Thymus (tissue), 11 donors: ENCODE results near the gene TXLNG. TPM values are rescaled to one million over a fixed set of nuclear protein-coding genes. Genes with fewer than 3 reads are reported as not detected.

ENCODE experiments used
- DNase-seq, 9 donors: peaks; one replicate each; pipeline ENCODE4 v3.0.0-alpha.2; 2013; ENCODE audit warnings: low spot score in 9 of 9, low read depth in 6 of 9, missing footprints in 1 of 9
- H3K27ac ChIP-seq, 2 donors: one replicate each; pipeline ENCODE4 v1.5.1; 2013; ENCODE audit warnings: control low read depth in 1 of 2, low read depth in 1 of 2, low read length in 1 of 2, mild to moderate bottlenecking in 1 of 2, moderate library complexity in 1 of 2
- H3K27me3 ChIP-seq, 2 donors: one replicate each; pipeline ENCODE4 v1.5.1; 2013; ENCODE audit warnings: low read length in 1 of 2; ENCODE audit not compliant: control insufficient read depth in 2 of 2, insufficient read depth in 1 of 2
- H3K36me3 ChIP-seq, 2 donors: one replicate each; pipeline ENCODE4 v1.5.1; 2013; ENCODE audit warnings: low read length in 1 of 2, mild to moderate bottlenecking in 1 of 2, moderate library complexity in 1 of 2; ENCODE audit not compliant: control insufficient read depth in 2 of 2, insufficient read depth in 2 of 2
- H3K4me1 ChIP-seq, 2 donors: one replicate each; pipeline ENCODE4 v1.5.1; 2013; ENCODE audit warnings: low read length in 2 of 2; ENCODE audit not compliant: control insufficient read depth in 2 of 2, insufficient read depth in 2 of 2
- H3K4me3 ChIP-seq, 2 donors: one replicate each; pipeline ENCODE4 v1.5.1; 2013; ENCODE audit warnings: low read length in 2 of 2, control low read depth in 1 of 2, mild to moderate bottlenecking in 1 of 2
- H3K9me3 ChIP-seq, 2 donors: one replicate each; pipeline ENCODE4 v1.5.1; 2013; ENCODE audit warnings: low read length in 1 of 2, mild to moderate bottlenecking in 1 of 2; ENCODE audit not compliant: control insufficient read depth in 2 of 2, insufficient read depth in 1 of 2
- WGBS: extraction: QIAGEN DNeasy Blood & Tissue Kit; methylation state at CpG from one replicate; pipeline ENCODE4 v1.1.7; 2013; 5-methylcytosine and 5-hydroxymethylcytosine counted together
- polyA plus RNA-seq: library from polyadenylated mRNA; stranded (reverse); fragments of 200-250 nt; gene quantifications from one replicate; pipeline ENCODE4 v1.2.3, GENCODE V29; 2013
- total RNA-seq: library from RNA; stranded (reverse); fragments of 120-200 nt; gene quantifications from one replicate; pipeline ENCODE4 v1.2.4, GENCODE V29; 2013
- donor health status: healthy.

The TXLNG gene
- total and polyA plus RNA-seq, 2 donors = 10.7 to 12.6 TPM

DNA sequence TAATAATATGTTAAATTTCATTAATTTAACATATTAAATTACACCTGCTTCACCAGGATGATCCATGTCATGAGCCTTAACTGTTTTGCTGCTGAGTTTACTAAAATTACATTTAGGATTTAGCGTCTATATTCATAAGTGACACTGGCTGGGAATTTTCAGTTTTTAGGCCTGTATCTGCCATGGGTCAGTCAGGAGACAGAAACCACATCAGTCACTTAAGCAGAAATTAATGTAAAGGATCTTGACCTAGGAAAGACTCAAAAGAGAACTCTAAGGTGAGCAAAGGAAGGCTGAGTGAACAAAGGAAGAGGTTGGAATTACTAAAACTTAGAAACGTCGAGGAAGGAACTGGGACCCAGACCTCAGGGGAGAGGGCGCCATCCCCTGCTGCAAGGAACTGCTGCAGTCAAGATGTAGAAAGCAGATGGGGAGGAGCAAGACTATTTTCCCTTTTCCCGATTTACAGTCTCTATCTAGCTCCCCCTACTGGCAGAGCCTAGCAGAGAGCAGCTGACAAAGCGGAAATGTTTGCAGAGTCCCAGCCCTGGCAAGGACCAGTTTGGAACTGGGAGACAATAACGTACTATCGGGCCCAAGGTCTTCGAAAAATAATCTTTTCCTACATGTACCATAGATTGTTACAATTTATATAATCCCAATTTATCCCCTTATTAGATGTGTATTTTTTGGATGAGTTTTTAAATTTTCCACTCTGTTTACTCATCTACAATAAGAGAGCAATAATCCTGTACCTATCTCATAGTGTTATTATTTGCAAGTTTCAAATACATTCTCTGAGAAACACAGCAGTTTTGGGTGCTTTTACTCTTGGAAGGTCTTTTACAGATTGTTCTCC is 106.5 kb downstream of the TXLNG start:
- DNase-seq = peak in 8 of 9 donors; percentile 34 to 88 (median 64)
- no peaks in the 10 kb centered on the region for H3K4me1 ChIP-seq
- H3K9me3 ChIP-seq = no peaks in the 10 kb centered on the region

More for the DNA sequence above, 106.5 kb downstream of the TXLNG start:
- Histone ChIP-seq H3K36me3 (no peaks in the 10 kb centered on the region), H3K27ac (no peak overlapping the region), H3K4me3 (no peak overlapping the region), H3K27me3 (peaks cover 0 to 7% of the 10 kb centered on the region in 2 donors)
- WGBS = 13% methylated on average over 9 of the region's 9 CpGs

Other genes starting within 250 kb of the TXLNG start
- gene S100G, start 136.3 kb upstream of the TXLNG start, total RNA-seq = not detected
- 1.2 TPM for gene S100G, start 136.3 kb upstream of the TXLNG start, polyA plus RNA-seq
- gene CTPS2, start 73.8 kb upstream of the TXLNG start, total RNA-seq = 11.3 TPM
- 10.2 TPM for gene CTPS2, start 73.8 kb upstream of the TXLNG start, polyA plus RNA-seq
- 12.9 TPM for gene SYAP1, start 66.9 kb upstream of the TXLNG start, total RNA-seq
- 18.2 TPM for gene SYAP1, start 66.9 kb upstream of the TXLNG start, polyA plus RNA-seq
- 130 TPM for gene RBBP7, start 83.9 kb downstream of the TXLNG start, total RNA-seq
- gene RBBP7, start 83.9 kb downstream of the TXLNG start, polyA plus RNA-seq = 167 TPM
- 1.7 TPM for gene REPS2, start 160.2 kb downstream of the TXLNG start, total RNA-seq
- gene REPS2, start 160.2 kb downstream of the TXLNG start, polyA plus RNA-seq = 3.6 TPM